Prostate gland (tissue), 2 donors: Measurements from ENCODE around the gene FANCE. TPM values are rescaled to one million over a fixed set of nuclear protein-coding genes. Genes with fewer than 3 reads are reported as not detected.

Source experiments
- DNase-seq: peaks from one replicate; pipeline ENCODE4 v3.0.0-alpha.2; 2019; ENCODE audit warnings: low spot score
- H3K27ac ChIP-seq, 2 donors: fragments of 200-600 bp; sonication (generic); 2 replicates each; pipeline ENCODE4 v1.5.1; 2017 to 2019
- H3K27me3 ChIP-seq: fragments of 200-600 bp; sonication (generic); replicated peaks from 2 replicates; pipeline ENCODE4 v1.5.1; 2019; ENCODE audit not compliant: insufficient read depth
- H3K36me3 ChIP-seq, 2 donors: fragments of 200-600 bp; sonication (generic); 1 replicate in 1 of 2; 2 replicates in 1 of 2; pipeline versions ENCODE4 v1.5.1 to v1.8.1; 2017 to 2019
- H3K4me1 ChIP-seq: fragments of 200-600 bp; sonication (generic); replicated peaks from 2 replicates; pipeline ENCODE4 v1.5.1; 2019
- H3K4me3 ChIP-seq, 2 donors: fragments of 200-600 bp; sonication (generic); 2 replicates each; pipeline ENCODE4 v1.5.1; 2017 to 2019
- H3K9me3 ChIP-seq: fragments of 200-600 bp; sonication (generic); 2 replicates; pipeline ENCODE4 v1.5.1; 2017
- CTCF ChIP-seq, 4 experiments: fragments of 200-600 bp in 2 of 4; fragments of 450-650 bp in 2 of 4; sonication (generic) in 2 of 4; IDR thresholded peaks; 1 replicate in 3 of 4; 2 replicates in 1 of 4; pipeline ENCODE4 v1.5.1; 2016 to 2019; ENCODE audit warnings: antibody characterized with exemption in 4 of 4, mild to moderate bottlenecking in 2 of 4, moderate library complexity in 2 of 4
- POLR2A ChIP-seq: fragments of 450-650 bp; IDR thresholded peaks from one replicate; pipeline ENCODE4 v1.6.1; 2016; ENCODE audit warnings: antibody characterized with exemption, mild to moderate bottlenecking
- POLR2AphosphoS5 ChIP-seq: sonication (generic); formaldehyde crosslinking; IDR thresholded peaks from one replicate; pipeline ENCODE4 v1.6.1; 2017; ENCODE audit warnings: antibody characterized with exemption
- WGBS: methylation state at CpG from one replicate; pipeline ENCODE4 v1.1.5; 2018; 5-methylcytosine and 5-hydroxymethylcytosine counted together
- intact Hi-C: fragments of 100-400 bp; cut with DNase I; formaldehyde crosslinking; loops from one replicate; pipeline ENCODE4 v1.14.2; 2022
- total RNA-seq, 2 donors: library from RNA; depleted of rRNA; stranded (reverse); fragments of >200 nt; gene quantifications; one replicate each; pipeline ENCODE4 v1.1.0, GENCODE V29; 2016

Gene FANCE
- total RNA-seq, 2 donors from 2014 or later: 7.5 to 14.0 TPM

GRCh38 chr6:35409245-35409644, 42.9 kb upstream of the FANCE start:
- H3K27ac ChIP-seq: no peak overlapping the region
- intact Hi-C loops: no loop called here
- H3K4me1 ChIP-seq: no peaks in the 10 kb centered on the region
- no peak overlapping the region for H3K4me3 ChIP-seq
- H3K9me3 ChIP-seq: no peaks in the 10 kb centered on the region
- WGBS: 95% methylated on average over 5 of the region's 5 CpGs
- no peaks in the 10 kb centered on the region for H3K36me3 ChIP-seq
- DNase-seq: no peak
- TF ChIP-seq POLR2A (no peak), POLR2AphosphoS5 (no peak), CTCF (IDR thresholded peaks at IDR 0.05) (no peak)
- no peaks in the 10 kb centered on the region for H3K27me3 ChIP-seq

GRCh38 chr6:35410131-35410530, 42.0 kb upstream of the FANCE start:
- Histone ChIP-seq H3K36me3 (no peaks in the 10 kb centered on the region), H3K27me3 (no peaks in the 10 kb centered on the region), H3K27ac (no peak overlapping the region), H3K4me1 (peaks cover 5% of the 10 kb centered on the region), H3K4me3 (no peak overlapping the region), H3K9me3 (no peaks in the 10 kb centered on the region)
- no peak for DNase-seq
- 62% methylated on average over 3 of the region's 3 CpGs for WGBS
- intact Hi-C loops: loop anchor here (5.0 kb wide), 1 partner anchor 37 kb away; no protein-coding TSS in a partner anchor
- TF ChIP-seq POLR2A: no peak
- TF ChIP-seq CTCF (IDR thresholded peaks at IDR 0.05): no peak
- TF ChIP-seq POLR2AphosphoS5: no peak

- 87% methylated on average over 9 of the region's 9 CpGs for WGBS
- Histone ChIP-seq H3K27me3 (no peaks in the 10 kb centered on the region), H3K4me3 (no peak overlapping the region), H3K4me1 (peaks cover 5% of the 10 kb centered on the region), H3K36me3 (no peaks in the 10 kb centered on the region), H3K9me3 (no peaks in the 10 kb centered on the region), H3K27ac (no peak overlapping the region)
- no peak for DNase-seq
- no peak for TF ChIP-seq POLR2AphosphoS5
- no peak for TF ChIP-seq CTCF (IDR thresholded peaks at IDR 0.05)
- no peak for TF ChIP-seq POLR2A
- intact Hi-C loops: loop anchor here (5.0 kb wide), 1 partner anchor 36 kb away; no protein-coding TSS in a partner anchor
These were observed 41.1 kb upstream of the FANCE start for GRCh38 chr6:35411066-35411465.

GRCh38 chr6:35412102-35412501, 40.0 kb upstream of the FANCE start:
- no peaks in the 10 kb centered on the region for H3K27me3 ChIP-seq
- H3K4me1 ChIP-seq: peaks cover 5% of the 10 kb centered on the region
- H3K4me3 ChIP-seq: no peak overlapping the region
- no peaks in the 10 kb centered on the region for H3K9me3 ChIP-seq
- H3K27ac ChIP-seq: no peak overlapping the region
- WGBS: 66% methylated on average over 8 of the region's 8 CpGs
- H3K36me3 ChIP-seq: no peaks in the 10 kb centered on the region
- TF ChIP-seq POLR2AphosphoS5 (no peak), POLR2A (no peak), CTCF (IDR thresholded peaks at IDR 0.05) (no peak)
- no peak for DNase-seq
- intact Hi-C loops: loop anchor here (5.0 kb wide), 1 partner anchor 35 kb away; no protein-coding TSS in a partner anchor

GRCh38 chr6:35413911-35414310, 38.2 kb upstream of the FANCE start:
- WGBS: 93% methylated on average over 6 of the region's 6 CpGs
- no peak overlapping the region for H3K4me3 ChIP-seq
- intact Hi-C loops: loop anchor here (2.0 to 5.0 kb wide), 2 partner anchors 33 to 71 kb away; partner anchors contain the start of gene PPARD
- H3K27me3 ChIP-seq: no peaks in the 10 kb centered on the region
- TF ChIP-seq POLR2AphosphoS5 (no peak), CTCF (IDR thresholded peaks at IDR 0.05) (no peak), POLR2A (no peak)
- H3K27ac ChIP-seq: no peak overlapping the region
- no peaks in the 10 kb centered on the region for H3K36me3 ChIP-seq
- peaks cover 5% of the 10 kb centered on the region for H3K4me1 ChIP-seq
- no peaks in the 10 kb centered on the region for H3K9me3 ChIP-seq
- no peak for DNase-seq
